ENCODE results near the gene ZBTB48. TPM values are rescaled to one million over a fixed set of nuclear protein-coding genes. Genes with fewer than 3 reads are reported as not detected.

ZBTB48 gene
- total RNA-seq, 1 experiment from 2014 or later, result 41.9 TPM

- Histone ChIP-seq H2AFZ (ENCODE audit: low read depth, low read length, poor library complexity, severe bottlenecking) (no peak overlapping the region), H3K4me2 (ENCODE audit: low read length) (no peak overlapping the region), H3K9me3 (ENCODE audit: control insufficient read depth in 1 of 2, insufficient read depth in 1 of 2, low read depth in 1 of 2, low read length in 2 of 2) (no peaks in the 10 kb centered on the region), H3K4me3 (replicated peaks in 1 of 2; ENCODE audit: low read depth in 1 of 2, low read length in 2 of 2) (no peak overlapping the region), H3K4me1 (ENCODE audit: control insufficient read depth in 1 of 2, insufficient read depth in 2 of 2, low read length in 2 of 2) (peaks cover 0 to 4% of the 10 kb centered on the region in 2 experiments; a peak in 2 of 4 replicates), H3K9ac (ENCODE audit: low read length) (no peak overlapping the region), H3K27me3 (ENCODE audit: insufficient read depth, low read length) (no peaks in the 10 kb centered on the region), H3K27ac (ENCODE audit: low read depth, low read length) (no peak overlapping the region), H3K79me2 (ENCODE audit: insufficient read depth, low read length) (peaks cover 20% of the 10 kb centered on the region), H3K9me2 (ENCODE audit: insufficient read depth) (no peaks in the 10 kb centered on the region), H4K20me1 (ENCODE audit: insufficient read depth) (no peaks in the 10 kb centered on the region), H3K36me3 (ENCODE audit: control insufficient read depth in 1 of 2, insufficient read depth in 2 of 2, low read length in 2 of 2) (peaks cover 18 to 24% of the 10 kb centered on the region in 2 experiments; a peak in 3 of 4 replicates)
- no TSS peak for BruUV-seq (replicated peaks)
- ChIA-PET CTCF (no interaction called here), RAD21 (ENCODE audit: low non-redundant PET in 1 of 2, low total read pairs in 2 of 2, uncharacterized antibody in 2 of 2, unreplicated experiment in 2 of 2) (no interaction called here), POLR2A (interaction anchor here (0.6 kb wide), 1 partner anchor 29 kb away, joined by 4 read pairs; the partner anchor contains the start of gene KLHL21)
- intact Hi-C loops (cut with micrococcal nuclease), result no loop called here
- no peak for TF ChIP-seq SP1 (IDR thresholded peaks at IDR 0.05; ENCODE audit: low read depth)
- no peak for TF ChIP-seq ZNF274 (IDR thresholded peaks at IDR 0.05; ENCODE audit: low read depth, low read length)
- no peak for TF ChIP-seq SRF (IDR thresholded peaks at IDR 0.05; ENCODE audit: low read depth)
- TF ChIP-seq CEBPB (IDR thresholded peaks at IDR 0.05; ENCODE audit: low read depth), result no peak
- TF ChIP-seq ATF3 (IDR thresholded peaks at IDR 0.05), result no peak
- TF ChIP-seq YY1 (IDR thresholded peaks at IDR 0.05; ENCODE audit: extremely low read depth, insufficient replicate concordance, low read depth, low read length), result no peak
- no peak for TF ChIP-seq POLR2A (IDR thresholded peaks at IDR 0.05; ENCODE audit: borderline replicate concordance, extremely low read depth, insufficient read depth, insufficient read length)
- no peak for TF ChIP-seq EGR1 (IDR thresholded peaks at IDR 0.05; ENCODE audit: low read depth)
- no peak for TF ChIP-seq TCF7L2 (IDR thresholded peaks at IDR 0.05; ENCODE audit: borderline replicate concordance, extremely low read depth, insufficient read depth, insufficient read length)
- no peak for TF ChIP-seq EZH2phosphoT487 (IDR thresholded peaks at IDR 0.05; ENCODE audit: borderline replicate concordance)
- no peak for TF ChIP-seq FOSL1 (IDR thresholded peaks at IDR 0.05; ENCODE audit: low read depth)
- no peak for TF ChIP-seq ZFX (IDR thresholded peaks at IDR 0.05)
- ATAC-seq (no peak), DNase-seq (ENCODE audit: low read depth, low spot score) (no peak)
Measured at GRCh38 chr1:6631058-6631457, 51.3 kb downstream of the ZBTB48 start.

All from HCT116 (cell line).